HG03457 (cell line): ENCODE measurements around the gene LCP1.

Experiments
- ATAC-seq: cut with Tn5 transposase; IDR thresholded peaks from one replicate; pipeline ENCODE4 v1.9.1; 2021; ENCODE audit warnings: moderate number of reproducible peaks; ENCODE audit not compliant: unreplicated experiment

The LCP1 gene

GRCh38 chr13:46131705-46132104, 50.3 kb downstream of the LCP1 start:
- no peak for ATAC-seq

GRCh38 chr13:46129955-46130618, 51.9 kb downstream of the LCP1 start:
- ATAC-seq: no peak

- no peak for ATAC-seq
Observed at GRCh38 chr13:46129124-46129523, 52.9 kb downstream of the LCP1 start.

- no peak for ATAC-seq
Observed at GRCh38 chr13:46127358-46128023, 54.5 kb downstream of the LCP1 start.

GRCh38 chr13:46126552-46127357, 55.2 kb downstream of the LCP1 start:
- ATAC-seq: no peak

- no peak for ATAC-seq
Observed at GRCh38 chr13:46126056-46126455, 55.9 kb downstream of the LCP1 start.

- ATAC-seq: no peak
Observed at GRCh38 chr13:46124967-46125933, 56.7 kb downstream of the LCP1 start.

- ATAC-seq: no peak
Observed at GRCh38 chr13:46124531-46124966, 57.4 kb downstream of the LCP1 start.

GRCh38 chr13:46122304-46122703, 59.7 kb downstream of the LCP1 start:
- no peak for ATAC-seq

GRCh38 chr13:46121597-46122163, 60.3 kb downstream of the LCP1 start:
- ATAC-seq: no peak

GRCh38 chr13:46121033-46121432, 60.9 kb downstream of the LCP1 start:
- no peak for ATAC-seq

- no peak for ATAC-seq
Observed at GRCh38 chr13:46119883-46120614, 61.9 kb downstream of the LCP1 start.

- no peak for ATAC-seq
Observed at GRCh38 chr13:46116653-46117502, 65.1 kb downstream of the LCP1 start.

- no peak for ATAC-seq
Observed at GRCh38 chr13:46114613-46115012, 67.4 kb downstream of the LCP1 start.

GRCh38 chr13:46113596-46113995, 68.4 kb downstream of the LCP1 start:
- ATAC-seq: no peak

- ATAC-seq: no peak
Observed at GRCh38 chr13:46111151-46111550, 70.8 kb downstream of the LCP1 start.

- ATAC-seq: no peak
Observed at GRCh38 chr13:46109451-46109850, 72.5 kb downstream of the LCP1 start.

- ATAC-seq: no peak
Observed at GRCh38 chr13:46106839-46107371, 75.1 kb downstream of the LCP1 start.
